Nucleus accumbens (tissue), 56 donors: ENCODE results near the gene FUNDC1.
"Not testable (repeated sequence)": the region's sequence is repeated elsewhere in the genome, so short reads cannot be mapped to it uniquely, and the experiment has no call there.

Experiments used
- DNase-seq, 56 donors: peaks; one replicate each; lab custom pipeline; 2025; lab: John Stamatoyannopoulos, UW

Gene FUNDC1, protein sequence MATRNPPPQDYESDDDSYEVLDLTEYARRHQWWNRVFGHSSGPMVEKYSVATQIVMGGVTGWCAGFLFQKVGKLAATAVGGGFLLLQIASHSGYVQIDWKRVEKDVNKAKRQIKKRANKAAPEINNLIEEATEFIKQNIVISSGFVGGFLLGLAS

DNA sequence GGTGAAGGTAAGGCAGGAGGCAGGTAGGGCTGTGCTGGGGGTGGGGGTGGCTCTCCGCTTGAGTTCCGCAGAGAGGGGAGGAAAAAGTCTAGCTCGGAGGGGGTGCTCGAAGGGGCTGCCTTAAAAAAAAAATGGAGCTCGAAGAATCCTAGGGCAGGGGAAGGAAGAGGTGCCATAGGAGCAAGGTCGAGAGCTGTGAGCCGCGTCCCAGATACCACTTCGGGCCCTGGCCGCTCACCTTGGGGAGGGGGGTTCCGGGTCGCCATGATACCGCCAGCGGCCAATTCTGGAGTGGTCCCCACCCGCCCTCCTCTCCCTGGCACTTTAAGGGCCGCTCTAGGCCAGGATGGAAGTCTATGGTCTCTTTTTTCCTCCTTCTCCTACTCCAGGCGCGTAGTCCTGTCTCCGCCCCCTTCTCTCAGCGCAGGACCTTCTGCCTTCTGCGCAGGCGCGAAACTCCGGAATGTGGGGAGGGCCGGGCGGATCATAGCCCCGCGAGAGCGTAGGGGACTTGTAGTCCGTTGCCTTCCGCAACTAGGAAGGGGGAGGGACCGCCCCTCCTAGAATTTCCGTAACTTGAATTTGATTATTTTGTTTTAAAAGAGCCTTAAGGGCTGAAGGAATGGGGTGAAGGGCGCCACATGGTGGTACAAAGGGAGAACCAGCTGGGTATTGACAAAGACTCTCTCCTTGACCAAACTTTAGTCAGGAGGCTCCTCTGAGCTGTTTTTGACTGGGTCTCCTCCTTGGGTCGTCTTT, at the start of gene FUNDC1:
Gene FUNDC1, minus strand, starts transcription at position 293 of the 759 bp plus-strand sequence. Its CDS starts 27 bp downstream, at position 266.
- DNase-seq = peak; percentile 5 to 95 (median 80)

DNA sequence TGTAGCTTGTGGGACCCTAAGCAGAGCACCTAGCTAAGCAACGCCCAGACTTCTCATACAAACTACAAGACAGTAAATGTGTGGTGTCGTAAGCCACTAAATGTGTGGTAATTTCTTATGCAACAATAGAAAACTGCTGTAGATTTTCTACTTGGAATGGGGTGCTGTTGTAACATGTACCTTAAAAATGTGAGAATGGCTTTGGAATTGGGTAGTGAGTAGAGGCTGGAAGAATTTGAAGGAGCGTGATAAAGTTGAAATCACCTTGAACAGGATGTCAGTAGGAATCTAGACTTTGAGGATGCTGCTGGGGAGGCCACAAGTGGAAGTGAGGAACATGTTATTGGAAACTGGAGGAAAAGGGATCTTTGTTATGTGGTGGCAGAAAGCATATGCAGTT, 43.2 kb upstream of the FUNDC1 start:
- no peak for DNase-seq

GRCh38 chrX:44580466-44580865, 37.8 kb upstream of the FUNDC1 start:
- no peak for DNase-seq

DNA sequence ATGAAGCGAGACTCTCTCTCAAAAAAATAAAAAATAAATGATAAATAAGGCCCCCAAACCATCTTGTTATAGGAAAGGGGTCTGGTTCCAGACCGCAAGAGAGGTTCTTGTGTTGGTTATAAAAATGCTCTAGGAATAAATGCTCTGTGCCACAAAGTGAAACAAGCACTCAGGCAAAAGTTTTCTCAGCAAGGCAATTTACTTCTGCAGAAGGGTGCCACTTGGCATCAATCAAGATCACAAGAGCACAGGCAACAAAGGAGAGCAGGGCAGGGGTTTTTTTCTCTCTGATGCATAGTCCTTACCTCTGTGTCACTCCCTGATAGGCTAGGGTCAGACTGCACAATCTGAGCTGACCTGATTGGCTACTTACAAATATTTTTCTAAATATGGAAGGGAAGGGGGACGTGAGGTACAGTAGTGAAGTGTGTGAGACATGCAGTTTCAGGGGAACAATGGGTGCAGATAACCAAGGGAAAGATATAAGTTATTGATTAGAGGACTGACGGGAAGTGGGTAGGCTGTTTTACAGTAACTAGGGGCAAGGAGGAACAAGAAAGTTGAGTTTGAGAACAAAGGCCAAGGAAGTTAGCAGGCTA, 29.8 kb upstream of the FUNDC1 start:
- no peak for DNase-seq

GRCh38 chrX:44570522-44570921, 27.9 kb upstream of the FUNDC1 start:
- peak in 5 of 56 donors; percentile 0 to 10 (median 0) for DNase-seq

DNA sequence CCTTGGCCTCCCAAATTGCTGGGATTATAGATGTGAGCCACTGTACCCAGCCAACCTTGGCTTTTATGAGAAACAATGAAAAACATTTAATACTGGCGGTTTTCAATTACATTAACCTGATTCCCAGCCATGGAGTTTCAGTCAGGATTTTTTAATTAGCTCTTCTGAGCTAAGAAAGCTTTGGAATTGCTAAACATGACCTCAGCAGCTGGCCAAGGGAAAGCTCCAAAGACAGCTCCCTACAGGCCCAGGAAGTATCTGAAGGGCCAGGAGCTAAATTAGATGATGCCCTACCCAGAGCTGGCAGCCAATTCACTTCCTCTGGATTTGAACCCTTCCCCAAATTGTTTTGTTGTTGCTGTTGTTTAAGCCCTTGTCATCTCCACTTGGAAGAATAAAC, 26.5 kb upstream of the FUNDC1 start:
- DNase-seq = no peak

DNA sequence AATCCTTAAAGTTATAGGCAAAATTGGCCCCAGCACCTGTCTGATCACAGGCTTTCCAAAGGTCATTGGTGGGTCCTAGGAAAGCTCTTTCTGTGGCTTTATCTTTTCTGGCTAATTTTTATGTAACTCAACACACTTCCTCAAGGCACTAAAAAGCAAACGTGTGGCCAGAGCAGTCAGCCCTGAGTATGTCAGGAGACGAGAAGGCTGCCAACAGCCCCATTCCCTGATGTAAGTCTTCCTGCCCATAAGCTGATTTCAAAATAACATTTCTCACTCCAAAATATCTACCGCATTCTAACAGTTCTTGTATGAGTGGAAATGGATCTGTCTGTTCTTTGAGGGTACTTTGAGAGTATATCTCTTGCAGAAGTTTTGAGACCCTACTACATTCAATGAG, 25.5 kb upstream of the FUNDC1 start:
- DNase-seq = no peak

DNA sequence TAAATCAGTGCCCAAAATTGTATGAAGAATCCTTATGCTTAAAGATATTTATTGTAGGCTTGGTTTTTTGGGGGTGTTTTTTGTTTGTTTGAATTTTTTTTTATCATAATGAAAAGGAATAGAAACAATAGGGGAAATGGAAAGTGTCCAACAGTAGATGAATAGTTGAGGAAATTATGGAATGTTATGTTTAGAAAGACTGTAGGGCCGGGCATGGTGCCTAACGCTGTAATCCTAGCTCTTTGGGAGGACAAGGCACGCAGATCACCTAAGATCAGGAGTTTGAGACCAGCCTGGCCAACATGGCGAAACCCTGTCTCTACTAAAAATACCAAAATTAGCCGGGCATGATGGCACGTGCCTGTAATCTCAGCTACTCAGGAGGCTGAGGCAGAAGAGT, 19.2 kb upstream of the FUNDC1 start:
- DNase-seq = not testable (repeated sequence)

- no peak for DNase-seq
These were observed 7.9 kb upstream of the FUNDC1 start for GRCh38 chrX:44550563-44550962.

DNA sequence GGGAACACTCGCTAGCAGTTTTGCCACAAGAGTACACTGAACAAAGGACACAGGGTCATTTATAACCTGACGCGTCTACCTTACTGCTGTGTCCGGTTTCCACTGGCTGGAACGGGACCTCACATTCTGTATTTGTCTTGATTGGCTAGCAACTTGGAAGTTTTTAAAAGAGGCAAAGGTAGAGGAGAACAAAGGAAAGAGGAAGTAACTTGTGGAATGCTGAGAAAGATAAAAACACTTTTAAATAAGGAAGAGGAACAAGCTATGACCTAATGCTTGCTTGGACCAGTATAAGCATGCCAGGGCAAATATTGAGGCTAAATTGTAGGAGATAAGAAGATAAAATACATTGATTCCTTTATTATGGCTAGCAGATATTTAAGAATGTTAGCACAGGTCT, 2.8 kb upstream of the FUNDC1 start:
- DNase-seq = not testable (repeated sequence)

DNA sequence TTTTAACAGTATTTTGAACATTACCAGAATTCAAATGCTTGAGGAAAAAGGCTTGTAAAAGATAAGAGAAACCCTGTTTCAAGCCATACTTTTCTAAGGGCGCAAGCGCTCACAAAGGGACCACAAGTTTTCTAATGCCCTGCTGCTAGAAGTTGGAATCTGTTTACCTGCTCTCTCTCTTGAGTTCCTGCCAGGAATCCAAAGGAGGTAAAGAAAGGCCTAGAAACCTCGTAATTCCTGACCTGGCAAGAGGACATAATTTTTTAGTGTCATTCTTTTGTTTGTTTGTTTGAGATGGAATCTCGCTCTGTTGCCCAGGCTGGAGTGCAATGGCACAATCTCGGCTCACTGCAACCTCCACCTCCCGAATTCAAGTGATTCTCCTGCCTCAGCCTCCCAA, 1.4 kb upstream of the FUNDC1 start:
- DNase-seq = no peak

GRCh38 chrX:44536198-44536597, 6.5 kb downstream of the FUNDC1 start:
- no peak for DNase-seq

- DNase-seq = no peak
These were observed 13.3 kb downstream of the FUNDC1 start for GRCh38 chrX:44529310-44529709.

DNA sequence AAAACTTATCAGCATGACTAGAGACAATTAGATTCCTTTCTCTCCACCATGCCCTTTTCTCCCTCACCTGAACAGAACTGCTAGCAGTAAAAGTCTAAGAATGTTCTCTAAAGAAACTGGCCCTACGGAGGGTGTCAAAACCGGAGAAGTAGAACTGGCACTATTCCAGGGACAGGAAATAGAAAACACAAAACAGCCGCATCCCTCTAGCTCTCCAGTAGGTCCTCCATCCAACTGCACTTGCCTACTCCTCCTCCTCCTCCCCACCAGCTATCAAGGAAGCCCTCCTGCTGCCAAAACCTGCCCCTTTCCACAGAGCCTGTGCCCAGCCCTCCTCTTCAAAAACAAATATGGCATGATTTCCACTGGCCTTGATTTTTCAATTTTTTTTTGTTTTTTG, 28.4 kb downstream of the FUNDC1 start:
- DNase-seq = no peak

DNA sequence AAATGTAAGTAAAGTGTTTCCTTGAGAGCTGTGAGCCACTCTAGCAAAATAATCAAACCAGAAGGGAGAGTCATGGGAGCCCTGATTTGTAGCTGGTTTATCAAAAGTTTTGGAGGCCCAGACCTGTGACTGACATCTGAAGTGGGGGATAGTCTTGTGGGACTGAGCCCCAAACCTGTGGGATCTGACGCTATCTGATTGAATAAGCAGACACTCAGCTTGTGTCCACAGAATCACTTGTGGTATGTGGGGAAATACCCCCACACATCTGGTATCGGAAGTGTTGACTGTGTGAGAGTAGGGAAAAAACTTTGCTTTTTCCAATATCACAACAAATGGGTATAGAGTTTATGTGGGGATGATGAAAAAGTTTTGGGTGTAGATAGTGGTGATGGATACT, 35.4 kb downstream of the FUNDC1 start:
- no peak for DNase-seq

DNA sequence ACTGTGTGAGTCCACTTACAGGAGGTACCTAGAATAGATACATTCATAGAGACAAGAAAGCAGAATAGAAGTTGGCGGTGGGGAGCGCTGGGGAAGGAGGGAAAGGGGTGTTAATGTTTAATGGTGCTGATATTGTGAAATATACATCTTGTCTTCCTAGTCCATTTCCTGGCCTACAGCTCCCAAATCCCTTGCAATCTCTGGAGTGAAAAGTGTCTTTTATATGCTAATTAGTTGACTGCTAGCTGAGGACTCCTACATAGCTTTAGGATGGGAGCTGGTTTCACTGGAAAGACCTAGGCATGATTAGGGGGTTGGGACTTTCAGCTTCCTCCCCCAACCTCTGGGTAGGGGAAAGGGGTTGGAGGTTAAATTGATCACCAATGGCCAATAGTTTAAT, 36.0 kb downstream of the FUNDC1 start:
- no peak for DNase-seq

- DNase-seq = no peak
These were observed 39.1 kb downstream of the FUNDC1 start for GRCh38 chrX:44503560-44503959.

GRCh38 chrX:44495091-44495490, 47.6 kb downstream of the FUNDC1 start:
- no peak for DNase-seq

DNA sequence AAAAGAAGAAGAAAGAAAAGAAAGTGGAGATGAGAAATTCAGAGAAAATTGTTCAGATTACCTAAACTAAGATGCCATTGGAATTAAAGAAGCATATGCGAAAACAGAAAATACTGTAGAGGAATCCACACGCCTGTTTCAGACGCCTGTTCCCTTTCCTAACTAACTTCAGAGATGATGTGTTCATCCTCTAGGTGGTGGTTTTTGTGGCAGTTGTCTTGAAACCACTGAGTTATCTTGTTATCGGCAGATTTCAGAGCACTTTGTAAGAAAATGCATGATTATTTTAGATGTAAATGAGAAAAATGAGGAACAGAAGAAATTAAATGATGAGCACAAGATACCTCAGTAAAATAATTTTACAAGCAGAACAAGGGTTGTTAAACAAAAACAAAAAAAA, 48.3 kb downstream of the FUNDC1 start:
- no peak for DNase-seq

- DNase-seq = no peak
These were observed 53.1 kb downstream of the FUNDC1 start for GRCh38 chrX:44489515-44489914.

- no peak for DNase-seq
These were observed 58.0 kb downstream of the FUNDC1 start for GRCh38 chrX:44484607-44485146.
